HEK293 (cell line): ENCODE data around the gene CHSY1.

Experiments
- KLF17 ChIP-seq: fragments of 450-650 bp; formaldehyde crosslinking; IDR thresholded peaks from 2 replicates; pipeline ENCODE4 v1.5.1; 2016; ENCODE audit warnings: missing biosample characterization, missing genetic modification characterization
- SP2 ChIP-seq: fragments of 450-650 bp; formaldehyde crosslinking; IDR thresholded peaks from 2 replicates; pipeline ENCODE4 v1.5.1; 2016; ENCODE audit warnings: missing biosample characterization, missing genetic modification characterization
- ZBTB11 ChIP-seq: fragments of 450-650 bp; formaldehyde crosslinking; conservative IDR thresholded peaks from 2 replicates; pipeline ENCODE4 v1.5.1; 2016; ENCODE audit warnings: low read depth, missing biosample characterization, missing genetic modification characterization

- TF ChIP-seq ZBTB11 (tag by site-specific recombination), result no peak
- TF ChIP-seq SP2 (tag by site-specific recombination), result no peak
- no peak for TF ChIP-seq KLF17
Observed at GRCh38 chr15:101179341-101180153, 72.3 kb downstream of the CHSY1 start.
